PFSK-1 (cell line): ENCODE data around the gene BMP15.

Experiments
- FOXP2 ChIP-seq: optimal IDR thresholded peaks from 2 replicates; pipeline ENCODE3; 2011; ENCODE audit warnings: borderline replicate concordance, control low read depth, inconsistent platforms; ENCODE audit not compliant: insufficient read depth; ENCODE audit errors: extremely low read length, extremely low read depth
- POLR2AphosphoS5 ChIP-seq: IDR thresholded peaks from 2 replicates; pipeline ENCODE4 v1.6.1; 2012; ENCODE audit warnings: low read depth, mild to moderate bottlenecking, control low read depth, low read length, moderate library complexity
- REST ChIP-seq, 2 experiments: IDR thresholded peaks; 2 replicates each; pipeline versions ENCODE4 v1.6.1 to v1.8.0; 2011 to 2012; ENCODE audit warnings: low read depth in 2 of 2, low read length in 2 of 2, control low read depth in 1 of 2, inconsistent platforms in 1 of 2, mild to moderate bottlenecking in 1 of 2, moderate library complexity in 1 of 2; ENCODE audit not compliant: insufficient read depth in 1 of 2
- SIN3A ChIP-seq: IDR thresholded peaks from 2 replicates; pipeline ENCODE4 v1.6.1; 2012; ENCODE audit warnings: mild to moderate bottlenecking, low read length, moderate library complexity, borderline replicate concordance; ENCODE audit not compliant: insufficient read depth
- TAF1 ChIP-seq: IDR thresholded peaks from 2 replicates; pipeline ENCODE4 v1.6.1; 2012; ENCODE audit warnings: low read length, control low read depth, borderline replicate concordance; ENCODE audit not compliant: insufficient read depth

Gene BMP15

DNA sequence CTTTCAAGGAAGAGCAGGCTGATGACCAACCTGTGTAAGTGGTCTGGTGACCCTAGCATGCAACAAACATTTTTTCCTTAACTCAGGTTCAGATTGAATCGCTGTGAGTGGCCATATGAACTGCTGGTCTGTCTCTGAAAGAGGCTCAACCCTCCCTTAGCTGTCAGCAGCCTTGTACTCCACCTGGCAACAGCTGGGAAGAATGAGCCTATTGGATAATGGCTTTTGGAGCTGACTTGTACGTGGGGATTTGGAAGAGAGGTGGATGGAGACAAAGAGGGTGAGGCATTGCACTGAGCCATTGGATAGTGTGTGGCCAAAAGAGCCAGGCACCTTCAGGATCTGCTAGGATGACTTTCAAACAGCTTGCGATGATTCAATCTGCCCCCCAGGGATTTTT, 35.7 kb upstream of the BMP15 start:
- TF ChIP-seq SIN3A (no peak), REST (IDR thresholded peaks at IDR 0.05; ENCODE audit: insufficient read depth in 1 of 2, low read depth in 2 of 2, low read length in 2 of 2) (no peak), TAF1 (no peak), FOXP2 (no peak), POLR2AphosphoS5 (no peak)

DNA sequence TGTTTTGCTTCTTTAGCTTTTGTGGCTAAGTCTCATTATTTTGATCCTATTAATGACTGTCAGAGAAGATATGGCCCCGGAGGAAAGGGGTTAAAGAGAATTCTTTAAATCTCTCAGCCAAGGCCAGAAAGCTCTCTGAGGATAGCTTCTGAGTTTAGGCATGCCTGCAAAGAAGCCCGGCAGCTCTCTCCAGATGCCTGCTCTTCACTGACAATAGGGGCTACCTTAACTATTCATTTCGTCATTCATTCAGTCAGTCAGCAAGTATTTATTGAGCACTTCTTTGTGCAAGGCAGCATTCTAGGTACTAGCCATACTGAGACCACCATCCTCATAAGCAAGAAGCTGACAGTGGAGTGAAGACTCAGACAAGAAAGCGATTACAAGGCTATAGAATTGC, 34.0 kb upstream of the BMP15 start:
- TF ChIP-seq REST (IDR thresholded peaks at IDR 0.05; ENCODE audit: insufficient read depth in 1 of 2, low read depth in 2 of 2, low read length in 2 of 2) (no peak), SIN3A (no peak), FOXP2 (no peak), TAF1 (no peak), POLR2AphosphoS5 (no peak)

GRCh38 chrX:50877310-50877709, 33.2 kb upstream of the BMP15 start:
- TF ChIP-seq TAF1 (no peak), SIN3A (no peak), FOXP2 (no peak), REST (IDR thresholded peaks at IDR 0.05; ENCODE audit: insufficient read depth in 1 of 2, low read depth in 2 of 2, low read length in 2 of 2) (no peak), POLR2AphosphoS5 (no peak)

GRCh38 chrX:50881028-50881427, 29.5 kb upstream of the BMP15 start:
- TF ChIP-seq POLR2AphosphoS5 (no peak), REST (IDR thresholded peaks at IDR 0.05; ENCODE audit: insufficient read depth in 1 of 2, low read depth in 2 of 2, low read length in 2 of 2) (no peak), FOXP2 (no peak), SIN3A (no peak), TAF1 (no peak)

DNA sequence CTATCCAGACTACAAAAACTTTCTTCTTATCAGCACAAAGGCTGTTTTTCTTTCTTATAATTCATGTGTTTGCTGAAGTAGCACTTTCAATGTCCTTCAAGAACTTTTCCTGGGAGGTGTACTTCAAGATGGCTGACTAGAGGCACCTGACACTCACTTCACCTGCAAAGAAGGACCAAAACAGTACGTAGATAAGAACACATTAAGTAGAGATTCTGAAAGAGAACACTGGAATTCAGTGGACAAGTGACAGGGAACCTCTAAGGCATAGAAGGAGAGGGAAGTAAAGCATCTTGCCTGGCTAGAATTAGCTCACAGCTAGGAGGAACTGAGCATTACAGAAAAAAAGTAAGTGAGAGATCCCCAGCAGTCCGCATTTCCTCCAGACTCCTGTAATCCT, 21.7 kb upstream of the BMP15 start:
- TF ChIP-seq POLR2AphosphoS5 (no peak), SIN3A (no peak), TAF1 (no peak), REST (IDR thresholded peaks at IDR 0.05; ENCODE audit: insufficient read depth in 1 of 2, low read depth in 2 of 2, low read length in 2 of 2) (no peak), FOXP2 (no peak)
